ENCODE data around the gene LAMP5.

The LAMP5 gene, protein sequence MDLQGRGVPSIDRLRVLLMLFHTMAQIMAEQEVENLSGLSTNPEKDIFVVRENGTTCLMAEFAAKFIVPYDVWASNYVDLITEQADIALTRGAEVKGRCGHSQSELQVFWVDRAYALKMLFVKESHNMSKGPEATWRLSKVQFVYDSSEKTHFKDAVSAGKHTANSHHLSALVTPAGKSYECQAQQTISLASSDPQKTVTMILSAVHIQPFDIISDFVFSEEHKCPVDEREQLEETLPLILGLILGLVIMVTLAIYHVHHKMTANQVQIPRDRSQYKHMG

GRCh38 chr20:9514461-9515213, at the start of gene LAMP5:
TSS of gene LAMP5 (plus strand) at chr20:9514590. CDS start at chr20:9514853, 263 bp downstream.
- DNase-seq (ENCODE audit: low read depth, low spot score), result no peak

GRCh38 chr20:9467995-9468394, 46.4 kb upstream of the LAMP5 start:
- DNase-seq (ENCODE audit: low read depth, low spot score), result no peak

GRCh38 chr20:9474835-9475415, 39.5 kb upstream of the LAMP5 start:
- no peak for DNase-seq (ENCODE audit: low read depth, low spot score)

DNA sequence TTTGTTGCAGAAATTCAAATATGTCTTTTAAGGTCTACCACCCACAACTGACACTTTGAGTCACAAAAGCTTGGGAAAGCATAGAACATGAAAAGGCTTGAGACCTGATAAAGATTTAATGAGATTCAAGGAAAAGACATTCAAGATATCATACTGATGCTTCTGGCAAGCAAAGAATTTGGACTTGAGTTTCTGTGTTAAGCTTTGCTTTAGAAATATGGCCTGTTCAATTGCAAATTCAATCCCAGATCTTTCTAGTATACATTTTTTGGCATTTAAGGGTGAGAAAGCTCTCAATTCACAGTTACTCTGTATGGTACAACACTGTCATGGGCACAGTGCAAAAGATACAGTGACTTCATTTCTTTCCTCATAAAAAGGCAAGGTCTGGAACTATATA, 38.9 kb upstream of the LAMP5 start:
- no peak for DNase-seq (ENCODE audit: low read depth, low spot score)

GRCh38 chr20:9476174-9476573, 38.2 kb upstream of the LAMP5 start:
- no peak for DNase-seq (ENCODE audit: low read depth, low spot score)

GRCh38 chr20:9476637-9477036, 37.8 kb upstream of the LAMP5 start:
- DNase-seq (ENCODE audit: low read depth, low spot score), result no peak

DNA sequence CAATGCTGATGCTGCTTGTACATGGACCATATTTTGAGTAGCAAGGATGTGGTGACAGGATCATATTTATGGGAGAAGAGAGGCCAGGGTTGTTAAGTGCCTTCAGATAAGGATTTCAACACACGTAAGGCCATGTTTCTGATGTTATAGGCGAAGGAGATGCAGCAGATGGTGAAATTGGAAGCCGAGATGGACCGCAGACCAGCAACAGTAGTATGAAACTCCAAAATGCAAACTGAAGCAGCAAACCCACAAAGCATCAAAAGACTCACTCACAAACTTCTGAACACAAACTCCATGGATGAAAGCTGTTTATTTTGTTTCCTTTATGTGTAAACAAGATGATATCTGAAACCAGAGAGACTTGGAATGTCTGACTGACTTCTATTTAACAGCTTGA, 35.6 kb upstream of the LAMP5 start:
- DNase-seq (ENCODE audit: low read depth, low spot score), result no peak

DNA sequence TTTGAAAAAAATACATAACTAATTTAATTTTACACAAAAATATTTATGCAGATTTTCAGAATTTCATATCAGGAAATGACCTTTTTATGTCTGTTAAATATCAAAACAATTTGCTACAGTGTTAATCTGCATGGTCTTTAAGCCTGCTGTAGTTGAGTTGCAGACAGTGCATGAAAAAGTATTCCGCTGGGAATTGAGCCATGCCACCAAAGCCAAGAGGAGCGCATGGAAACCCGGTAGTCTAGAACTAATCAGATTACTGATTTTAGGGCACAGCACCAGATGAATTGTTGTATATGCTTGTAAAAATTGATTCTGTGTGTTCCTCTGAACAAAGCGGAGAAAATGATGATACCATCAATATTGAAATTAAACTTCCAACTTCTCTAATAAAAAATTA, 34.3 kb upstream of the LAMP5 start:
- no peak for DNase-seq (ENCODE audit: low read depth, low spot score)

DNA sequence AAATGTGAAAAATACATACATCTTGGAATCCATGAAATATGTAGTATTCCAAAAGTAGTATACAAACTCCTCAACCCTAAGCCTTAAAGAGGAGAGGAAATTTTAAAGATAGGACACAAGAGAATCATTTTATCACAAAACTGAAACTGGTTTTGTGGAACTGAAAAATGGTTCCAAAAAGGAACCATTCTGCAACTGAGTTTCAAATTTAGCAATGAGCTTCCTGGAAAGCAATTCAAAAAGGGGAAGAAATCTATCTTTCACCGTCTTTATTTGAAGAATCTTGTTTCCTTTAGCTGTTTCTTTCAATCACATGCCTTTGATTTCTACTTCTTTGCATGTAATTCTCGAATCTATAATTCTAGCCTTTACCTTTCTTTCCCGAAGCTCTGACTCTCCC, 32.2 kb upstream of the LAMP5 start:
- DNase-seq (ENCODE audit: low read depth, low spot score), result no peak

- DNase-seq (ENCODE audit: low read depth, low spot score), result no peak
Observed at GRCh38 chr20:9483131-9483530, 31.3 kb upstream of the LAMP5 start.

GRCh38 chr20:9485614-9486340, 28.6 kb upstream of the LAMP5 start:
- no peak for DNase-seq (ENCODE audit: low read depth, low spot score)

DNA sequence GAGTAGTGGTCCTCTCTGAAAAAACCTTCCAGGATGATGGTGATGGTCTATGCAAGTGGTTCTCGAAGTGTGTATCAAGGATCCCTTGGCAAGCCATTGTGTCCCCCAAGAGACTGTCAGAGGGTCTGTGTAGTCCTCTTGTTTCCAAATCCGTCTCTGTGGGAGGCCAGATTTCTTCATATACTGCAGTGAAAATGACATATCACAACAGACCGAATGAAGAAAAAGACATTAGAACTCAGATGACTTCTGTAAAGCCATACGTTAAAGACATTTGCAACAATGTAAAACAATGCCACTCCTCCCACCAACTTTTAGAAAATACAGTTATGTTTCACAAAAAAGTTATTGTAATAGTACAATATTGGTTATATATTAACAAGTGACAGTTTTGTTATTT, 27.2 kb upstream of the LAMP5 start:
- no peak for DNase-seq (ENCODE audit: low read depth, low spot score)

DNA sequence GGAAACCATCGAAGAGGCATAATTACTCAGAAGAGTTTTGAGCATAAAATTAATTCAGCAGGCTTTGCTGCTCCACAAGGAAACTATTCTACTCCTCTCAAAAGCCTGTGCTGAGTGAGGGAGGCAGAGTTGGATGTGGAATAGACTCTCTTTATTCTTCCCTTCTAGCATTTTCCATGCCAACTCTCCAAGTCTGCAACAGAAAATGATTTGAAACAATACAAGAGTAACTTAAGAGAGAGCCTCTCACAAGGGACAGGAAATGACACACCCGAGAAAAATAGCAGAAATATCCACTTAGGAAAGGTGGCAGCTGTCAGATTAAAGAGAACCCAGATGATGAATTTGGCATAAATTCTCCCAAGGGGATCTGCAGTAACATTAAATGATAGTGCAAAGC, 26.3 kb upstream of the LAMP5 start:
- DNase-seq (ENCODE audit: low read depth, low spot score), result no peak

DNA sequence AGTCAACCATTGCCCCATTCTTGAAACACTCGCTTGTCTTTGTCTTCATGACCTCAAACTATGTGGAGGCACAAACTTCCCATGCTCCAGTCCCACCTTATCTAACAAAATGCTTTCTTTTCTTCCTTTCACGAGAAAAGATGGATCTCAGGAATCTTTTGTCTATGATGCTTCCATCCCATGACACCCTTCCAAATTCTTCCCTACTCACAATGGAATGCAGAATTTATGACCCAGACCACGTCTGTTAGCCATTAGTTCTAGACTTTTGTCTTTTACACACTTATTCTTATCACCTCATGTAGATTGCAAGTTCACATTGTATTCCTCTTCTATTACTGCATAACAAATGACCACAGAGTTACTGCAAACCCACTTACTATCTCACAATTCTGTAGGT, 24.2 kb upstream of the LAMP5 start:
- no peak for DNase-seq (ENCODE audit: low read depth, low spot score)

GRCh38 chr20:9490631-9491030, 23.8 kb upstream of the LAMP5 start:
- no peak for DNase-seq (ENCODE audit: low read depth, low spot score)

GRCh38 chr20:9491324-9491723, 23.1 kb upstream of the LAMP5 start:
- no peak for DNase-seq (ENCODE audit: low read depth, low spot score)

- DNase-seq (ENCODE audit: low read depth, low spot score), result no peak
Observed at GRCh38 chr20:9492067-9492466, 22.3 kb upstream of the LAMP5 start.

DNA sequence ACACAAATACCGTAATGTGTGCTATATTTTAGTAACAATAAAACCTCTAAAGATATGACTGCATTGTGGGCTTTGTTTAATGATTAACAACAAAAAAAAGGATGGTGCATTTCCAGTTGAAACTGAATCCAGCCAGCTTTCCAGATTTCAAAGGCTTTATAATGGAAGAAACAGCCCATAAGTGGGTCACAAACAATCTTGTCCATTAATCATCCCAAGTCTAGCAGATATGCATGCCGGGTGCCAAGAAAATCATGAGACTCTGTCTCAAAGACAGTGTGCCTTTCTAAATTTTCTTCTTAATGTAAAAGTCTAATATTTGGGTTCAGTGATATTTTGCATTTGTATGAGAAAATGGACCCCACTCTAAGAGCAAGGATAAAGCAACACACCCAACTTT, 20.6 kb upstream of the LAMP5 start:
- DNase-seq (ENCODE audit: low read depth, low spot score), result no peak

DNA sequence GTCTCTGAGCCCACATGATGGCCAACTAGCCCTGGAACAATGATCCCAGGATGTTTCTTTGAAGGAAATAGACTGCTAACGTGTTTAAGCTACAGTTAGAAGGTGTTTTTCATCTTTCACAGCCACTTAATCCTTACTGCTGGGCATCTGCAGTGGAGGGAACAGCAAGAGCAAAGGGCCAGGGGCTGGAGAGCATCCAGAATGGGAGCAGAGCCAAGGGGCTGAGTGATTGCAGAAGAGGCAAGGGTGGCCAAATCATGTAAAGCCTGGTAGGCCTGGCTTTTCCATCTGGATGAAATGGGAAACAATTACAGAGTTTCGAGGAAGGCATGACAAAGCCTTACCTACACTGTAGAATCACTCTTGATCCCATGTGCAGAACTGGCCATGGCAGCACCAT, 18.7 kb upstream of the LAMP5 start:
- DNase-seq (ENCODE audit: low read depth, low spot score), result no peak

DNA sequence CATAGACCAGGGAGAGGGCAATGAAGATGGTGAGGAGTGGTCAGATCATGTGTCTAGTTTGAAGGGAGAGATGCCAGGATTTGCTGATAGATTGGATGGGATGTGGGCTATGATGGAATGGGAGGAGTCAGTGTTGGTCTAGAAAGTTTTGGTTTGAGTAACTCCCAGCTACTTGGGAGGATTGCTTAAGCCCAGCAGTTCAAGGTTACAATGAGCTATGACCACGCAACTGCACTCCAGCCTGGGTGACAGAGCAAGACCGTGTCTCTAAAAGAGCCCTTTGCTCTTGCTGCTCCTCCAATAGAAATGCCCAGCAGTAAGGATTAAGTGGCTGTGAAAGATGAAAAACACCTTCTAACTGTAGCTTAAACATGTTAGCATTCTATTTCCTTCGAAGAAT, 18.2 kb upstream of the LAMP5 start:
- no peak for DNase-seq (ENCODE audit: low read depth, low spot score)

- no peak for DNase-seq (ENCODE audit: low read depth, low spot score)
Observed at GRCh38 chr20:9498322-9498721, 16.1 kb upstream of the LAMP5 start.

DNA sequence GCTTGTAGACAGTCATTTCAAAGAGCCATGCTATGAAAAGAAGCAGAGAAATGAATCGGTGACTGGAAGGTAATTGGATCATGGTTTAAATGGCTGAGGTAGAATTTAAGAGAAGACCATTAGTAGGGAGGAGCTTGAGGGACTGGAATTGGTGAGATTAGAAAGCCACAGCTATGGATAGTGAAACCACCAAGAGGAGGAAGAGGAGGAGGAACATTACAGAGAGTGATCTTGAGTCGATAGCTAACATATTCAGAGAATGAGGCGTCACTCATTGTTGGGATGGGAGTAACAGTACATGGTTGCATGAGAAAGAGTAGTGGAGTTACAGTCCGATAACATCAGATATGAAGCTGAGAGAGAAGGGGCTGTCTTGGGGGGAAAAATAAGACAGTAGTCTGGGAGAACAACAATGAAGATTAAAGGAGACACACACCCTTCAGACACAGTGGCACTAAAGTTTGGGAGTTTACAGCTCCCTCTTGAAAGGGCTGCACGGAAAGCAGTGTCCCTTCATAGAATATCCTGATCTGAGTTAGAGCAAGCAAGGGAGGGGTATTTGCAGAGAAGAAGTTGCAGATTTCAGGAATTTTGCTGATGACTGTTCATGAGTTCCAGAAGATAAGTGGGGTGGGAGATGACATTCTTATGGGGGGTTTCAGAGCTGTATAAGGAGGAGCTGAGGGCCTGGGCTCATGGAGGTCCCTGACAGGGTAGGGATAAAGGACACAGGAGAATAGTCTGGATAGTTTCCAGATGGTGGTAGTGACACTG, 15.1 kb upstream of the LAMP5 start:
- no peak for DNase-seq (ENCODE audit: low read depth, low spot score)

Data from brain pericyte (primary cell).